ENCODE data around the gene COL27A1. TPM values are rescaled to one million over a fixed set of nuclear protein-coding genes. Genes with fewer than 3 reads are reported as not detected.

COL27A1 gene
- total RNA-seq, 1 donor from 2014 or later: 3.9 TPM

GRCh38 chr9:114309096-114309495 lies 153.8 kb downstream of the COL27A1 start:
- H3K4me3 Mint-ChIP-seq (ENCODE audit: unreplicated experiment): no peak overlapping the region
- H3K4me1 Mint-ChIP-seq (ENCODE audit: low read depth, unreplicated experiment): peaks cover 11% of the 10 kb centered on the region
- H3K36me3 Mint-ChIP-seq (ENCODE audit: unreplicated experiment): no peaks in the 10 kb centered on the region
- no peak overlapping the region for H3K27ac Mint-ChIP-seq (ENCODE audit: unreplicated experiment)
- H3K27me3 Mint-ChIP-seq (ENCODE audit: unreplicated experiment): peaks cover 4% of the 10 kb centered on the region
- no peak for TF ChIP-seq CTCF (IDR thresholded peaks at IDR 0.05; ENCODE audit: partially characterized antibody, unreplicated experiment)
- peaks cover 2% of the 10 kb centered on the region for H3K9me3 Mint-ChIP-seq (ENCODE audit: unreplicated experiment)
- DNase-seq: no peak

- peaks cover 10% of the 10 kb centered on the region for H3K4me1 Mint-ChIP-seq (ENCODE audit: low read depth, unreplicated experiment)
- peaks cover 6% of the 10 kb centered on the region for H3K27me3 Mint-ChIP-seq (ENCODE audit: unreplicated experiment)
- H3K36me3 Mint-ChIP-seq (ENCODE audit: unreplicated experiment): no peaks in the 10 kb centered on the region
- DNase-seq: no peak
- TF ChIP-seq CTCF (IDR thresholded peaks at IDR 0.05; ENCODE audit: partially characterized antibody, unreplicated experiment): no peak
- H3K9me3 Mint-ChIP-seq (ENCODE audit: unreplicated experiment): peaks cover 2% of the 10 kb centered on the region
- H3K4me3 Mint-ChIP-seq (ENCODE audit: unreplicated experiment): no peak overlapping the region
- no peak overlapping the region for H3K27ac Mint-ChIP-seq (ENCODE audit: unreplicated experiment)
Observed at GRCh38 chr9:114310471-114311450, 155.4 kb downstream of the COL27A1 start.

GRCh38 chr9:114311571-114312512 lies 156.5 kb downstream of the COL27A1 start:
- TF ChIP-seq CTCF (IDR thresholded peaks at IDR 0.05; ENCODE audit: partially characterized antibody, unreplicated experiment): no peak
- H3K4me3 Mint-ChIP-seq (ENCODE audit: unreplicated experiment): no peak overlapping the region
- peaks cover 6% of the 10 kb centered on the region for H3K27me3 Mint-ChIP-seq (ENCODE audit: unreplicated experiment)
- no peak for DNase-seq
- H3K9me3 Mint-ChIP-seq (ENCODE audit: unreplicated experiment): peaks cover 2% of the 10 kb centered on the region
- no peak overlapping the region for H3K27ac Mint-ChIP-seq (ENCODE audit: unreplicated experiment)
- H3K36me3 Mint-ChIP-seq (ENCODE audit: unreplicated experiment): no peaks in the 10 kb centered on the region
- H3K4me1 Mint-ChIP-seq (ENCODE audit: low read depth, unreplicated experiment): peaks cover 9% of the 10 kb centered on the region

GRCh38 chr9:114312513-114312875 lies 157.2 kb downstream of the COL27A1 start:
- Mint-ChIP-seq H3K4me1 (ENCODE audit: low read depth, unreplicated experiment) (peaks cover 9% of the 10 kb centered on the region), H3K4me3 (ENCODE audit: unreplicated experiment) (no peak overlapping the region), H3K36me3 (ENCODE audit: unreplicated experiment) (no peaks in the 10 kb centered on the region), H3K9me3 (ENCODE audit: unreplicated experiment) (peaks cover 2% of the 10 kb centered on the region), H3K27ac (ENCODE audit: unreplicated experiment) (no peak overlapping the region), H3K27me3 (ENCODE audit: unreplicated experiment) (peaks cover 3% of the 10 kb centered on the region)
- no peak for DNase-seq
- no peak for TF ChIP-seq CTCF (IDR thresholded peaks at IDR 0.05; ENCODE audit: partially characterized antibody, unreplicated experiment)
